ENCODE results near the gene CAPN10.

The CAPN10 gene

DNA sequence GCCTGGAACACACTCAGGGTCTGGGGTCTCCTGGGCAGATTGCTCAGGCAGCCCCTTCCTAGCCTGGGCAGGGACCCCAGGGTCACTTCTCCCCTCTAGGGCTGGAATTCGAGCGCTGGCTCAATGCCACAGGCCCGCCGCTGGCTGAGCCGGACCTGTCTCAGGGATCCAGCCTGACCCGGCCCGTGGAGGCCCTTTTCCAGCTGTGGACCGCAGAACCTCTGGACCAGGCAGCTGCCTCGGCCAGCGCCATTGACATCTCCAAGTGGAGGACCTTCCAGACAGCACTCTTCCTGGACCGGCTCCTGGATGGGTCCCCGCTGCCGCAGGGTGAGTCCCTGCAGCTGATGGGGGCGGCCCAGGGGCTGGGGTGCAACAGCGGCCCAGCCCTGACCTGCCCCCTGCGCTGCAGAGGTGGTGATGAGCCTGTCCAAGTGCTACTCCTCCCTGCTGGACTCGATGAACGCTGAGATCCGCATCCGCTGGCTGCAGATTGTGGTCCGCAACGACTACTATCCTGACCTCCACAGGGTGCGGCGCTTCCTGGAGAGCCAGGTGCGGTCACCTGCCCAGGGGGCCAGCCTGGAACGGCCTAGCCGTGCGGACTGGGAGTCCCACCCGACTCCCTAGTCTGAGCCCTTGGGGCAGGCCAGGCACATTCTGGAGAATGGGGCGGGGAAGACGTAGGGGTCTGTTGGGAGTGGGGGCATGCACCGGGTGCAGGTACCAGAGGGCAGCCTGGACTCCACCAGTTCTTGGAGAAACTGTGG is 9.9 kb upstream of the CAPN10 start:
- TF ChIP-seq YY1 (IDR thresholded peaks at IDR 0.05; ENCODE audit: low read depth) (no peak), ZBTB7A (IDR thresholded peaks at IDR 0.05; ENCODE audit: low read depth) (no peak), RAD21 (IDR thresholded peaks at IDR 0.05; ENCODE audit: low read depth) (no peak), EGR1 (IDR thresholded peaks at IDR 0.05) (no peak), NFIC (IDR thresholded peaks at IDR 0.05) (no peak), CEBPB (IDR thresholded peaks at IDR 0.05) (no peak), EP300 (IDR thresholded peaks at IDR 0.05; ENCODE audit: borderline replicate concordance) (no peak), CREB1 (IDR thresholded peaks at IDR 0.05; ENCODE audit: low read depth) (no peak), TEAD4 (IDR thresholded peaks at IDR 0.05) (no peak), TCF12 (IDR thresholded peaks at IDR 0.05; ENCODE audit: low read depth) (no peak), TAF1 (IDR thresholded peaks at IDR 0.05; ENCODE audit: low read depth) (no peak), FOXM1 (IDR thresholded peaks at IDR 0.05; ENCODE audit: borderline replicate concordance, low read depth) (no peak)
- TF ChIP-seq, protein P1, sequence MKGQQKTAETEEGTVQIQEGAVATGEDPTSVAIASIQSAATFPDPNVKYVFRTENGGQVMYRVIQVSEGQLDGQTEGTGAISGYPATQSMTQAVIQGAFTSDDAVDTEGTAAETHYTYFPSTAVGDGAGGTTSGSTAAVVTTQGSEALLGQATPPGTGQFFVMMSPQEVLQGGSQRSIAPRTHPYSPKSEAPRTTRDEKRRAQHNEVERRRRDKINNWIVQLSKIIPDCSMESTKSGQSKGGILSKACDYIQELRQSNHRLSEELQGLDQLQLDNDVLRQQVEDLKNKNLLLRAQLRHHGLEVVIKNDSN (IDR thresholded peaks at IDR 0.05): no peak
- TF ChIP-seq, protein P2, sequence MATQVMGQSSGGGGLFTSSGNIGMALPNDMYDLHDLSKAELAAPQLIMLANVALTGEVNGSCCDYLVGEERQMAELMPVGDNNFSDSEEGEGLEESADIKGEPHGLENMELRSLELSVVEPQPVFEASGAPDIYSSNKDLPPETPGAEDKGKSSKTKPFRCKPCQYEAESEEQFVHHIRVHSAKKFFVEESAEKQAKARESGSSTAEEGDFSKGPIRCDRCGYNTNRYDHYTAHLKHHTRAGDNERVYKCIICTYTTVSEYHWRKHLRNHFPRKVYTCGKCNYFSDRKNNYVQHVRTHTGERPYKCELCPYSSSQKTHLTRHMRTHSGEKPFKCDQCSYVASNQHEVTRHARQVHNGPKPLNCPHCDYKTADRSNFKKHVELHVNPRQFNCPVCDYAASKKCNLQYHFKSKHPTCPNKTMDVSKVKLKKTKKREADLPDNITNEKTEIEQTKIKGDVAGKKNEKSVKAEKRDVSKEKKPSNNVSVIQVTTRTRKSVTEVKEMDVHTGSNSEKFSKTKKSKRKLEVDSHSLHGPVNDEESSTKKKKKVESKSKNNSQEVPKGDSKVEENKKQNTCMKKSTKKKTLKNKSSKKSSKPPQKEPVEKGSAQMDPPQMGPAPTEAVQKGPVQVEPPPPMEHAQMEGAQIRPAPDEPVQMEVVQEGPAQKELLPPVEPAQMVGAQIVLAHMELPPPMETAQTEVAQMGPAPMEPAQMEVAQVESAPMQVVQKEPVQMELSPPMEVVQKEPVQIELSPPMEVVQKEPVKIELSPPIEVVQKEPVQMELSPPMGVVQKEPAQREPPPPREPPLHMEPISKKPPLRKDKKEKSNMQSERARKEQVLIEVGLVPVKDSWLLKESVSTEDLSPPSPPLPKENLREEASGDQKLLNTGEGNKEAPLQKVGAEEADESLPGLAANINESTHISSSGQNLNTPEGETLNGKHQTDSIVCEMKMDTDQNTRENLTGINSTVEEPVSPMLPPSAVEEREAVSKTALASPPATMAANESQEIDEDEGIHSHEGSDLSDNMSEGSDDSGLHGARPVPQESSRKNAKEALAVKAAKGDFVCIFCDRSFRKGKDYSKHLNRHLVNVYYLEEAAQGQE (IDR thresholded peaks at IDR 0.05; ENCODE audit: low read depth): no peak
- TF ChIP-seq, protein P3, sequence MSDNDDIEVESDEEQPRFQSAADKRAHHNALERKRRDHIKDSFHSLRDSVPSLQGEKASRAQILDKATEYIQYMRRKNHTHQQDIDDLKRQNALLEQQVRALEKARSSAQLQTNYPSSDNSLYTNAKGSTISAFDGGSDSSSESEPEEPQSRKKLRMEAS (IDR thresholded peaks at IDR 0.05): no peak

DNA sequence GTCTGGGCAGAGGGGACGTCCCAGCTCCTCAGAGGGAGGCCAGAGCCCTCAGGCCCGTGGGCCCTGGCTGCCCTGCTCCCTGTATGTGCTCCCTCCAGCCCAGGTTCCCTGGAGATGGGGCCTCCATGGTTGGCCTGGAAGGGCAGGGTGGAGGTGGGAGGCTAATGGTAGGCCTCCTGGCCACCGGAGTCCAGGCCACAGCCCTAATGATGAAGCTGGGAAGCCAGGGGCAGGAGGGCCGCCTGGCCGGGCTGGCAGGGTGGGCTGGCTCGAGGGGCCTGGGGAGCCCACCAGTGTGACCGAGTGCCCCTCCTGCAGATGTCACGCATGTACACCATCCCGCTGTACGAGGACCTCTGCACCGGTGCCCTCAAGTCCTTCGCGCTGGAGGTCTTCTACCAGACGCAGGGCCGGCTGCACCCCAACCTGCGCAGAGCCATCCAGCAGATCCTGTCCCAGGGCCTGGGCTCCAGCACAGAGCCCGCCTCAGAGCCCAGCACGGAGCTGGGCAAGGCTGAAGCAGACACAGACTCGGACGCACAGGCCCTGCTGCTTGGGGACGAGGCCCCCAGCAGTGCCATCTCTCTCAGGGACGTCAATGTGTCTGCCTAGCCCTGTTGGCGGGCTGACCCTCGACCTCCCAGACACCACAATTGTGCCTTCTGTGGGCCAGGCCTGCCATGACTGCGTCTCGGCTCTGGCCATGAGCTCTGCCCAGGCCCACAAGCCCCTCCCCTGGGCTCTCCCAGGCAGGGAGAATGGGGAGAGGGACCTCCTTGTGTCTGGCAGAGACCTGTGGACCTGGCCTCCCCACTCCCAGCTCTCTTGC is 9.0 kb upstream of the CAPN10 start:
- TF ChIP-seq TCF12 (IDR thresholded peaks at IDR 0.05; ENCODE audit: low read depth) (no peak), FOXM1 (IDR thresholded peaks at IDR 0.05; ENCODE audit: borderline replicate concordance, low read depth) (no peak), ZBTB7A (IDR thresholded peaks at IDR 0.05; ENCODE audit: low read depth) (no peak), CEBPB (IDR thresholded peaks at IDR 0.05) (no peak), CREB1 (IDR thresholded peaks at IDR 0.05; ENCODE audit: low read depth) (no peak), TAF1 (IDR thresholded peaks at IDR 0.05; ENCODE audit: low read depth) (no peak), TEAD4 (IDR thresholded peaks at IDR 0.05) (no peak), RAD21 (IDR thresholded peaks at IDR 0.05; ENCODE audit: low read depth) (no peak), NFIC (IDR thresholded peaks at IDR 0.05) (no peak), EP300 (IDR thresholded peaks at IDR 0.05; ENCODE audit: borderline replicate concordance) (no peak), EGR1 (IDR thresholded peaks at IDR 0.05) (no peak), YY1 (IDR thresholded peaks at IDR 0.05; ENCODE audit: low read depth) (no peak)
- TF ChIP-seq, protein P2 (IDR thresholded peaks at IDR 0.05; ENCODE audit: low read depth): no peak
- TF ChIP-seq, protein P3 (IDR thresholded peaks at IDR 0.05): no peak
- TF ChIP-seq, protein P1 (IDR thresholded peaks at IDR 0.05): no peak

DNA sequence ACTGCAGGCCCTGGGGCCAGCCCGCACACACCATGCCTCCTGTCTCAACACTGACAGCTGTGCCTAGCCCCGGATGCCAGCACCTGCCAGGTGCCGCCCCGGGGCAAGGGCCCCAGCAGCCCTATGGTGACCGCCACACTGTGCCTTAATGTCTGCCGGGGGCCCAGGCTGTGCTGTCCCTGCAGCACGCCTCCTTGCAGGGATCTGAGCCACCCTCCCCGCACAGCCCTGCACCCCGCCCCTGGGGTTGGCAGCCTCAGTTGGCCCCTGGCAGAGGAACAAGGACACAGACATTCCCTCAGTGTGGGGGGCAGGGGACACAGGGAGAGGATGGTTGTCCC is 8.5 kb upstream of the CAPN10 start:
- TF ChIP-seq, protein P3 (IDR thresholded peaks at IDR 0.05): no peak
- TF ChIP-seq TEAD4 (IDR thresholded peaks at IDR 0.05): no peak

DNA sequence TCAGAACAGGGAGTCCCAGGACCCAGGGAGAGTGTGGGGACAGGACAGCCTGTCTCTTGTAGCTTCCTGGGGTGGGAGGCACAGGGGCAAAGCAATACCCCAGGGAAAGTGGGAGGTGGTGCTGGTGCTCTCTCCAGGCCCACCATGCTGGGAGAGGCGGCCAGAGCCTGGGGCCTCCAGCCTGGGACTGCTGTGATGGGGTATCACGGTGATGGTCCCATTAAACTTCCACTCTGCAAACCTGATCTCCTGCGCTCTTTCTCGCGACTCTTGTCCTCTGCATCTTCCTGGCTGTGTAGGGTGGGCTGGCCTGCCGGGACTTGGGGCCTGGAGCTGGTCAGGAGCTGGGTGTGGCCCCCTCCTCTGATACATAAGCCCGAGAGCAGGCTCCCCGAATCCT is 8.0 kb upstream of the CAPN10 start:
- TF ChIP-seq CEBPB (IDR thresholded peaks at IDR 0.05): no peak
- TF ChIP-seq, protein P3 (IDR thresholded peaks at IDR 0.05): no peak
- TF ChIP-seq TCF12 (IDR thresholded peaks at IDR 0.05; ENCODE audit: low read depth): no peak

DNA sequence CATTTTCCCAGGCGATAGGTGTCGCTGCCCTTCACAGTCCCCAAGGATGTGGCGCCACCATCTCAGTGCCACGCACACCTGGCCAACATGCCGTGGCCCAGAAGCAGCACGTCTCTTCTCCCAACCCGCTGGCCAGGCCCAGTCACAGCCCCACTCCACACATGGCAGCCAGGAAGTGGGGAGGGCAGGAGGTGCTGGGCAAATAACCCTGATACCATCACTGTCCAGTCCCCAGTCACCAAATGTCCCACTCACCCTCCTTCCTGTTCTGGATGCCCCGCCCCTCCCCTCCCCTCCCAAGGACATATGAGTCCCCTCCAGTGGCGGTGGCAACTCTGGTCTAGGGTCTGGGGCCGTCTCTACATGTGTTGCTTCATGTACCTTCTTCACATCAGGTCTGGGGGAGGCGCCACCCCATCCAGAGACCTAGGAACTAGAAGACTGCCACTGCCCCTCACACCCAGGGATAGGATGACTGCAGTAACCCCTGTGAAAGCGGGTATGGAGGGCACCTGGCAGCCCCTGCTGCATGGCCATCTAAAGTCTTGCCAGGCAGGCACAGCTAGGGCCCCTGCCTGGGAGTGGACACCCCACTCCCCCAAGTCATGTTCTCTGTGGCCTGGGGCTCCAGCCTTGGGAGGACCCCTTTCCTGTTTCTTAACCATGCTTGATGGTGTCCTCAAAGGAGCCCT is 7.3 kb upstream of the CAPN10 start:
- TF ChIP-seq NFIC (IDR thresholded peaks at IDR 0.05) (no peak), TAF1 (IDR thresholded peaks at IDR 0.05; ENCODE audit: low read depth) (no peak)

Data from Ishikawa (cell line).